SU-DHL-6 (cell line): ENCODE data around the gene MARCHF4.

Experiments
- H2AFZ ChIP-seq: fragments of 200-600 bp; sonication (generic); 2 replicates; pipeline ENCODE4 v1.6.1; 2014; ENCODE audit warnings: low read depth, mild to moderate bottlenecking, moderate library complexity, mixed read lengths, antibody characterized with exemption, low read length; ENCODE audit not compliant: severe bottlenecking
- H3F3A ChIP-seq: fragments of 200-600 bp; shearing (Covaris generic); 2 replicates; pipeline ENCODE4 v1.6.0; 2016; ENCODE audit warnings: antibody characterized with exemption, mild to moderate bottlenecking; ENCODE audit not compliant: insufficient read depth
- H3K27ac ChIP-seq: fragments of 200-600 bp; sonication (generic); 2 replicates; pipeline ENCODE4 v1.5.1; 2016; ENCODE audit warnings: low read depth, mild to moderate bottlenecking, low read length, moderate library complexity, mixed read lengths
- H3K27me3 ChIP-seq: fragments of 200-600 bp; sonication (generic), shearing (Covaris generic); 2 replicates; pipeline ENCODE4 v1.6.0; 2014; ENCODE audit warnings: mild to moderate bottlenecking, low read length
- H3K36me3 ChIP-seq: fragments of 200-600 bp; sonication (generic); 2 replicates; pipeline ENCODE4 v1.6.1; 2014; ENCODE audit warnings: mild to moderate bottlenecking, low read length, mixed read lengths
- H3K4me2 ChIP-seq: fragments of 300-600, 200-600 bp; shearing (Covaris generic), sonication (generic); 2 replicates; pipeline ENCODE4 v1.6.0; 2014; ENCODE audit warnings: low read length, low read depth, mild to moderate bottlenecking; ENCODE audit not compliant: poor library complexity, severe bottlenecking
- H3K4me3 ChIP-seq: fragments of 200-600 bp; sonication (generic); 2 replicates; pipeline ENCODE4 v1.5.1; 2014; ENCODE audit warnings: antibody characterized with exemption, low read length, mild to moderate bottlenecking, mixed read lengths; ENCODE audit not compliant: insufficient read depth, poor library complexity, severe bottlenecking
- H3K79me2 ChIP-seq: fragments of 200-600 bp; sonication (generic); 2 replicates; pipeline ENCODE4 v1.6.1; 2014; ENCODE audit warnings: mild to moderate bottlenecking, low read length, moderate library complexity; ENCODE audit not compliant: insufficient read depth
- H3K9ac ChIP-seq: fragments of 200-600 bp; sonication (generic); 2 replicates; pipeline ENCODE4 v1.7.0; 2014; ENCODE audit warnings: mild to moderate bottlenecking, low read length
- H3K9me2 ChIP-seq: fragments of 200-600 bp; sonication (generic); replicated peaks from 2 replicates; pipeline ENCODE4 v1.6.1; 2014; ENCODE audit warnings: low read length; ENCODE audit not compliant: insufficient read depth
- H3K9me3 ChIP-seq: fragments of 200-600 bp; sonication (generic); 2 replicates; pipeline ENCODE4 v1.6.1; 2014; ENCODE audit warnings: low read length, mixed read lengths; ENCODE audit not compliant: insufficient read depth
- H4K20me1 ChIP-seq: fragments of 200-600 bp; sonication (generic); 2 replicates; pipeline ENCODE4 v1.6.1; 2014; ENCODE audit warnings: low read depth, mild to moderate bottlenecking, antibody characterized with exemption, low read length, moderate library complexity, mixed read lengths
- EZH2phosphoT487 ChIP-seq: fragments of 200-600 bp; sonication (generic), shearing (Covaris generic); conservative IDR thresholded peaks from 2 replicates; pipeline ENCODE4 v1.6.1; 2018; ENCODE audit warnings: mild to moderate bottlenecking, antibody characterized with exemption, low read length, moderate library complexity, mixed read lengths
- TF ChIP-seq, protein P1 (sequence below): fragments of 200-600 bp; sonication (generic); IDR thresholded peaks from one replicate; pipeline ENCODE4 v1.5.1; 2017; ENCODE audit warnings: antibody characterized with exemption, mild to moderate bottlenecking, low read length, moderate library complexity; ENCODE audit not compliant: insufficient read depth, poor library complexity, severe bottlenecking

The MARCHF4 gene

DNA sequence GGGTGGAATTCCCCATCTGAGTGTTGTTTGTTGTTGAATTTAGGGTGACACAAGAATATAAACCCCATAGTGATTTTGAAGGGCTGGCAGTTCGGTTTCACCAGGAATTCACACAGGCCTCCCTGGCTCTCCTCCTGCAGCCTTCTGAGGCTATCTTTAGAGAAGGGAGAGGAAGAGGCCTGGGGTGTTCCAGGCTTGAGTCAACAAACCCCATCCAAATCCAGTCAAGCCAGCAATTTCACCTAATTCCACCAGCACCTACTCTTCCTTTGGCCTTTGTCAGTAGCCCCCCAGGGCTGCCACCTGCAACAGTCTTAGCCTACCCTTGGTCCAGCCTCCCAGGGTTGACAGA is 32.0 kb downstream of the MARCHF4 start:
- H3K27ac ChIP-seq = no peak overlapping the region
- H3F3A ChIP-seq = no peaks in the 10 kb centered on the region
- no peaks in the 10 kb centered on the region for H3K9me2 ChIP-seq
- no peaks in the 10 kb centered on the region for H4K20me1 ChIP-seq
- no peaks in the 10 kb centered on the region for H3K9me3 ChIP-seq
- TF ChIP-seq, protein P1, sequence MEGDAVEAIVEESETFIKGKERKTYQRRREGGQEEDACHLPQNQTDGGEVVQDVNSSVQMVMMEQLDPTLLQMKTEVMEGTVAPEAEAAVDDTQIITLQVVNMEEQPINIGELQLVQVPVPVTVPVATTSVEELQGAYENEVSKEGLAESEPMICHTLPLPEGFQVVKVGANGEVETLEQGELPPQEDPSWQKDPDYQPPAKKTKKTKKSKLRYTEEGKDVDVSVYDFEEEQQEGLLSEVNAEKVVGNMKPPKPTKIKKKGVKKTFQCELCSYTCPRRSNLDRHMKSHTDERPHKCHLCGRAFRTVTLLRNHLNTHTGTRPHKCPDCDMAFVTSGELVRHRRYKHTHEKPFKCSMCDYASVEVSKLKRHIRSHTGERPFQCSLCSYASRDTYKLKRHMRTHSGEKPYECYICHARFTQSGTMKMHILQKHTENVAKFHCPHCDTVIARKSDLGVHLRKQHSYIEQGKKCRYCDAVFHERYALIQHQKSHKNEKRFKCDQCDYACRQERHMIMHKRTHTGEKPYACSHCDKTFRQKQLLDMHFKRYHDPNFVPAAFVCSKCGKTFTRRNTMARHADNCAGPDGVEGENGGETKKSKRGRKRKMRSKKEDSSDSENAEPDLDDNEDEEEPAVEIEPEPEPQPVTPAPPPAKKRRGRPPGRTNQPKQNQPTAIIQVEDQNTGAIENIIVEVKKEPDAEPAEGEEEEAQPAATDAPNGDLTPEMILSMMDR = no peak
- no peak for TF ChIP-seq EZH2phosphoT487
- no peak overlapping the region for H3K4me3 ChIP-seq
- H3K27me3 ChIP-seq = 0 out of 2 replicates have a peak, but pooled peaks cover 2% of the 10 kb centered on the region
- H2AFZ ChIP-seq = no peak overlapping the region
- no peak overlapping the region for H3K9ac ChIP-seq
- H3K79me2 ChIP-seq = no peaks in the 10 kb centered on the region
- H3K4me2 ChIP-seq = no peak overlapping the region
- H3K36me3 ChIP-seq = no peaks in the 10 kb centered on the region

DNA sequence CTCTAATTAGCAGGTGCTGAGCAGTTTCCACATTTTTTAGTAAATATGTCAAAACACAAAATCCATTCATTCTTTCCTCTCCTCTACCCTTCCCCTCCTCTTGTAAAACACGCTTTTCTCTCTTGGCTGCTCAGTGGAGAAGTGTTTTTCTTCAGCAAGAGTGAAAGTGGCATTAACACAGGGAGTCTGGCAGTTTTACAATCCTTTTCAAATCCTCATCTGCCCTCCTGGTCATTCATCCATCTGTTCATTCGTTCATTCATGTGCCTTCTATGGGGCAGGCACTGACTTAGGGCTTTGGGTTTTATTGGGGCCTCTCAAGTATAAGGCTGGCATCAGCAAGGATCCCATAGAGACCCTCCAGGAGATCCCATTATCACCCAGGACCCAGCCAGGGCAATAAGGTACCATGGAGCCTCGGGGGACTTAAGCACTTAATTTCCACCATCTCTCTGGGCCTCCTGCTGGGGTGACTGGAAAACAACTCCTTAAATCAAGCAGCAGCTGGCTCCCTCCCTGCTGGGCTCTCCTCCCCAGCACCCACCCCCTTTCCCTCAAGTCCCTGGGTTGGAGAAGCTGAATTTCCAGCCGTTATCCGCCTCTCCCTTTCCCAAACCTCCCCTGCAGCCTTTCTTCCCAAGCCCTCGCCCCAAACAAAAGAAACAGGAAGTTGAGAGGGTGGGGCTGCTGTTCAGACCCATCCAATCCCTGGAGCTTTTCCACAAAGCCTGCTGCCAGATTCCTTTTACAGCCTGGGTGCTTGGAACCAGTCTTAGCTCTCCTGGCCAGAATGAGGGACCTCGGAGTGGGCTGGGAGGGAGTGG is 32.6 kb downstream of the MARCHF4 start:
- no peak for TF ChIP-seq EZH2phosphoT487
- TF ChIP-seq, protein P1 = no peak
- H3K27me3 ChIP-seq = 0 out of 2 replicates have a peak, but pooled peaks cover 3% of the 10 kb centered on the region
- no peak overlapping the region for H3K4me2 ChIP-seq
- H3K9me3 ChIP-seq = no peaks in the 10 kb centered on the region
- no peaks in the 10 kb centered on the region for H4K20me1 ChIP-seq
- H2AFZ ChIP-seq = no peak overlapping the region
- no peak overlapping the region for H3K4me3 ChIP-seq
- no peak overlapping the region for H3K9ac ChIP-seq
- H3K79me2 ChIP-seq = no peaks in the 10 kb centered on the region
- H3F3A ChIP-seq = no peaks in the 10 kb centered on the region
- H3K9me2 ChIP-seq = no peaks in the 10 kb centered on the region
- no peaks in the 10 kb centered on the region for H3K36me3 ChIP-seq
- H3K27ac ChIP-seq = no peak overlapping the region

DNA sequence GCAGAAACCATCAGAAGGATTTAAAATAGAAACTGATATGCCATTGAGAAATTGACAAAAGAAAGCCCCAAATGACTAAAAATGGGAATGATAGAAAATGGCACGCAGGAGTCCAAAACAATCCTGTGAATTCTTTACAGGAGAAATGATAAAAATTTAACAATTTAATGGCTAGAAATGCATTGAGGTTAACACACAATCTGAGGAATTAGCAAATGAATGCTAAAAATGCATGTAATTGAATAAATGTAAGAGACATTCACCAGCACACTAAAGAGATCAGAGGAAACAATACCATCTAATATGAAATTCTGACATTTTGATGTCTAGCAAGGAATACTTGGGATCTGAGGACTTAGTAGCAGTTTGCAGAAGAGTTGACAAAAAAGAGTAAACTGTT is 37.0 kb downstream of the MARCHF4 start:
- no peak overlapping the region for H3K4me3 ChIP-seq
- H3K9ac ChIP-seq = no peak overlapping the region
- H3F3A ChIP-seq = no peaks in the 10 kb centered on the region
- 0 out of 2 replicates have a peak, but pooled peaks cover 3% of the 10 kb centered on the region for H3K27me3 ChIP-seq
- no peak overlapping the region for H3K27ac ChIP-seq
- H2AFZ ChIP-seq = no peak overlapping the region
- H3K4me2 ChIP-seq = no peak overlapping the region
- no peaks in the 10 kb centered on the region for H3K9me2 ChIP-seq
- H4K20me1 ChIP-seq = no peaks in the 10 kb centered on the region
- TF ChIP-seq EZH2phosphoT487 = no peak
- TF ChIP-seq, protein P1 = no peak
- no peaks in the 10 kb centered on the region for H3K9me3 ChIP-seq
- H3K79me2 ChIP-seq = no peaks in the 10 kb centered on the region
- no peaks in the 10 kb centered on the region for H3K36me3 ChIP-seq
